Uterus (tissue), 2 donors: ENCODE data around the gene HYI.

Experiments used
- POLR2A ChIP-seq, 2 donors: fragments of 450-650 bp; IDR thresholded peaks; one replicate each; pipeline ENCODE4 v1.6.1; 2016; ENCODE audit warnings: antibody characterized with exemption in 2 of 2, mild to moderate bottlenecking in 1 of 2, moderate library complexity in 1 of 2
- TF ChIP-seq, protein P1 (sequence below), 4 experiments: fragments of 200-600 bp in 2 of 4; fragments of 450-650 bp in 2 of 4; sonication (generic) in 2 of 4; IDR thresholded peaks; one replicate each; pipeline ENCODE4 v1.5.1; 2016 to 2019; ENCODE audit warnings: antibody characterized with exemption in 4 of 4, mild to moderate bottlenecking in 2 of 4, moderate library complexity in 1 of 4

DNA sequence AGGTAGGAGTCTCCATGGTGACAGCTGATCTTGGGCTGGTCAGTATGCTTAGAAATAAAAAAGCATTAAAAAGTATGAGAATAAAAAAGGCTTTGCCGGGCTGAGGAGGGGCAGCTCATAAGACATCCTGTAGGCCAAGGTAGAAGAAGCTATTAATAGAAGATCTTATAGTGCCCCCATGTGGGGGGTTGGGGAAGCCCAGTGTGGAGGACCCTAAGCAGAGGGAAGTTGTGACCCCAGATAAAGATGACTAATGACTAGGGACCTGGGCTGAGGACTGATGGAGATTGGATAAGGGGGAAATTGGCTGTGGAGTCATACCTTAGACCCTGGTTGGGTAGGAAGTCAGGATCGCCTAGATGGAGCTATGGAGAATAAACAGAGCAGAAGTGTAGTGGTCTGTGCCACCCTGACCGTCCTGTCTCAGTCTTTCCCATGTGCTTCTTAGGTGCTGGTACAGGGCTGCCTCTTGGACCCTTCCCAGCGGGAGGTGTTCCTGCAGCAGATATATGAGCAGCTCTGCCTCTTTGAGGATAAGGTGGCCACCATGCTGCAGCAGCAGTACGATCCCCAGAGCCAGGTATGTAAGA lies 39.0 kb downstream of the HYI start:
- TF ChIP-seq, protein P1, sequence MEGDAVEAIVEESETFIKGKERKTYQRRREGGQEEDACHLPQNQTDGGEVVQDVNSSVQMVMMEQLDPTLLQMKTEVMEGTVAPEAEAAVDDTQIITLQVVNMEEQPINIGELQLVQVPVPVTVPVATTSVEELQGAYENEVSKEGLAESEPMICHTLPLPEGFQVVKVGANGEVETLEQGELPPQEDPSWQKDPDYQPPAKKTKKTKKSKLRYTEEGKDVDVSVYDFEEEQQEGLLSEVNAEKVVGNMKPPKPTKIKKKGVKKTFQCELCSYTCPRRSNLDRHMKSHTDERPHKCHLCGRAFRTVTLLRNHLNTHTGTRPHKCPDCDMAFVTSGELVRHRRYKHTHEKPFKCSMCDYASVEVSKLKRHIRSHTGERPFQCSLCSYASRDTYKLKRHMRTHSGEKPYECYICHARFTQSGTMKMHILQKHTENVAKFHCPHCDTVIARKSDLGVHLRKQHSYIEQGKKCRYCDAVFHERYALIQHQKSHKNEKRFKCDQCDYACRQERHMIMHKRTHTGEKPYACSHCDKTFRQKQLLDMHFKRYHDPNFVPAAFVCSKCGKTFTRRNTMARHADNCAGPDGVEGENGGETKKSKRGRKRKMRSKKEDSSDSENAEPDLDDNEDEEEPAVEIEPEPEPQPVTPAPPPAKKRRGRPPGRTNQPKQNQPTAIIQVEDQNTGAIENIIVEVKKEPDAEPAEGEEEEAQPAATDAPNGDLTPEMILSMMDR (IDR thresholded peaks at IDR 0.05), result peak; percentile 50 to 63 (median 56)
- no peak for TF ChIP-seq POLR2A (IDR thresholded peaks at IDR 0.05)
